ENCODE measurements around the gene LHPP.

Gene LHPP

DNA sequence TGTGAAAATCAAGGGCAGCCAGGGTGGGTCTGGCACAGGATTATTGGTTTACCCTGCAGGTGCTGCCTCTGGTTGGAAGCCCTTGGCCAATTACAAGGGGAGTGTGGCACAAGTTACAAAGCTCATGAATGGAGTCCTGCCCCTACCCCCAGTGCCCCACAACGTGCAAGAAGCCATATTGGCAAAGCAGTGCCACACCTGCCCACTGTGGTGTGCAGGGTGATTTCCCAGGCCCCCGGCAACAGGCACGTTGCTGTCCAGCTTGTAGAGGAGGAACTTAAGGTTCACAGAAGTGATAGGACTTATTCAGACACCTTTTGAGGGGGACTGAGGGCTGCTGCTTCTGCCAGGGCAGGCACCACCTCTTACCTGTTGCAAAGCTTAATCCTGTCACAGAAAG is 11.4 kb downstream of the LHPP start:
- no peak for DNase-seq

DNA sequence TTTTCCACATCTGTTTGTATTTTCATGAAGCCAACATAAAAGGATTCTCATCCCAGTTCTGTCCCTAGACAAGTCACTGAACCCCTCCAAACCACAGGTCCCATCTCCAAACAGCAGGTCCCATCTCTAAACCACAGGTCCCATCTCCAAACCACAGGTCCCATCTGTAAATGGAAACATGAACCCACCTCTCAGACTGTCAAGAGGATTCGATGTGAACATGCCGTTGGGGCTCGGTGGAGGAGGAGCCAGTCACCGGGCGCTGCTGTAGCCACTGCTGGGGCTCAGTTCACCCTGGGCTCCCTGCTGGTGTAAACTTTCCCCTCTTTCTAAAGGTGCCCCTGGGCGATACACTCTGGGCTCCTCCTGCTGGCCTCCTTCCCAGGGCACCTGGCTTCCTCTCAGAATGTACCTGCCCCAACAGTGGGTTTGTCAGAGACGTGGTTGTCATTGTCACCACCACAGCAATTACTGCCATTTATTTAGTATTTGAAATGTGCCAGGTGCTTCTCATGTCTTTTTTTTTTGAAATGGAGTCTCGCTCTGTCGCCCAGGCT is 13.0 kb downstream of the LHPP start:
- DNase-seq, result no peak

DNA sequence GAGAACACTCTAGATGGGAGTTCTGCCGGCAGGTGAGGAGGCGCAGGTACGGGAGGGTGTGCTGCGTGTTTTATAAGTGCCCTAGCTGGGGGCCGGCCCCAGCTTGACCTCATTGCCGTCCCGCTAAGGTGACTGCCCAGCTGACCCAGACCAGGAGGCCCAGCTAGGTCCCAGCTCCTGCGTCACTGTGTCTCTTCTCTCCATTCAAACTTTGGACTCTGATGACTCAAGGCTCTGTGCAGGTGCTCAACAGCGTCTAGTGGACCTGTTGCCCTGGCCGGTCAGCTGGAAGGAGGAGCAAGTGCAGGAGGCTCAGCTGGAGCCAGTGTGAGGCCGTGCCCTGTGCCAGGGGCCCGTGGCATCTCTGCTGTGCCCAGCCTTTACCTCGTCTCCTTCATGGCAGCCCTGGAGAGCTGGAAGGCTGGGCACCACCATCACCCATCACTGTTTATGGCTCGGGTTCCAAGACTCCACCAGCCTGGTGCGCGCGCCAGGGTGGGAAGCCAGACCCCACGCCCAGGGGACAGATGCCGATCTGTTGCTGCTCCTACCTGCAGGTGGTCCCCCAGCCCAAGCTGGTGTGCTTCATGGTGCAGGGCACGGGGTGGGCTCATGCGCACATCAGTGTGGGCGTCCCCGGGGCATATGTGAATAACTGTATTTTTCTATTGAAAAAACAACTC is 14.6 kb downstream of the LHPP start:
- no peak for DNase-seq

DNA sequence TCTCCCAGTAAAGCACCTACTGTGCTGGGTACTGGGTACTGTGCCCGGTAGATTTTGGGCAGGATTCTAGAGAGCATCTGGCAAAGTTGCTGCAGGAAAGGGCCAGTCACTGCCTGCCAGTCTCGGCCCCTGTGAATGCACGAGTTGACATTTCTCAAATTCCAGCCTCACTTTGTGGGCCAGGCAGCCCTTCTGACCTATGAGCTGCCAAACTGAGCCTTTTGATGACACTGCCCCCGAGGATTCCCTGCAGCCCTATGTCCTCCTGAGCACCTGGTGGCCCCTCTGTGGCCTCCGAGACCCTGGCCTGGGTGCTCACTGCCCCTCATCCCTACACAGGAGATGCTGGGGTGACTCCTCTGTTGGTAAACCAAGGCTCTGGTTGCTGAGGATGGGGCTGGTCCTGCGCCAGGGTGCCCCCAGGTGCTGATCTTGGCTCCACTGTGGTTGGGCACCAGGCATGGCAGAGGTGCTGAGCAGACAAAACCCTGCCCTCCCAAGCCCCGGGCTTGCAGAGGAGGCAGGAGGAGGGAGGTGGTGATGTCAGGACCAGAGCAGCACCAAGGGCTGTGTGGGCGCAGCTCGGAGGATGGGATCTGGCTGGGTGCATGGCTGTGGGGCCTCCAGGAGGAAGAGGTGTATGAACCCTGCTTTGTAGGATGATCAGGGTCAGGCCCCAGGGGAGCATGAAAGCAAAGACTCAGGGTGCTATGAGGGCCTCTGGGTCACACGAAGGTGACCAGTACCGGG is 16.2 kb downstream of the LHPP start:
- DNase-seq, result no peak

DNA sequence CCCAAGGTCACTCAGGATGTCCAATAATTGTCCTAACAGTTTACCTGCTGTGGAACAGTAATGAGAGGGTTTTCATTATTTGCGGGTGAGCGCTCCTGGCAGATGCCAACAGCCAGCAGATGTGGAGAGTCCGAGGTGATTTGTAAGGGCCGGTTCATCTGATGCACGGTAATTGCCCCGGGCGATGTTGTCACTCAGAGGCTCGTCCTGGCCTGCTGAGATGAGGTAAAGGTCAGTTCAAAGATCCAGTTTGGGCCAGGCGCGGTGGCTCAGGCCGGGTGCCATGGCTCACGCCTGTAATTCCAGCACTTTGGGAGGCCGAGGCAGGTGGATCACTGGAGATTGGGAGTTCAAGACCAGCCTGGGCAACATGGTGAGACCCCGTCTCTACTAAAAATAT is 16.9 kb downstream of the LHPP start:
- DNase-seq, result no peak

DNA sequence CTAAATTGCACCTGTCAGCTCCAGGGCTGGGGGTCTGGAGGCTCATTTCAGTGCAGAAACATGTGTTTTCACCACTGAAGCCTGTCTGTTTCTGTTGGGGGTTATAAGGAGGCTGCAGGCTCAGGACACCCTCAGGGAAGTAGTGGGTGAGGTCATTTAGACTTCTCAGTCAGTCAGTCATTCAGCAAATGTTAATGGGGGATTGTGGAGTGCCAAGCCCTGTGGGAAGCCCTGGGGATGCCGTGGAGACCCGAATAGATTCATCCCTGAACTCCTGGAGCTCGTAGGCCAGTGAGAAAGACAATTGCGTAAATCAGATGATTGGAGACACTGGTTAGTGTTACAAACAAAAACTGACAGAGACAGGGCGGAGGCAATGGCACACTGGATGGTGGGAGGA is 19.2 kb downstream of the LHPP start:
- no peak for DNase-seq

DNA sequence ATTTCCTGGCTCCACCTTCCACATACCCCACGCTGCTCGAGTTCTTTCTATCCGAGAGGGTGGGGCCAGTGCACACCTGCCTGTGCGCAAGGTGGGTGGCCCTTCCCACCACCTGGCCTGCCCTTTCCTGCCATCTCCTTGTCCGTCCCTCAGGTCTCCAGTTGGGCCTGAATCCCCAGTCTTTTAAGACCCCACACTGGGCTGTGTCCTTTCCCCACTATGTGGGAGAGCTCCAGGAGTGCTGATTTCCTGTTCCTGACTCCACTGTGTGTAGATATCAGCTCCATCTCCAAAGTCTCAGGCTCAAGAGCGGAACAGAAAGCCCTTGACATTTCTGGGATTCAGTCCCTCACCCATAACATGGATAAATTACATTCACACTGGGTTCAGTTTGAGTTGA is 20.1 kb downstream of the LHPP start:
- no peak for DNase-seq

DNA sequence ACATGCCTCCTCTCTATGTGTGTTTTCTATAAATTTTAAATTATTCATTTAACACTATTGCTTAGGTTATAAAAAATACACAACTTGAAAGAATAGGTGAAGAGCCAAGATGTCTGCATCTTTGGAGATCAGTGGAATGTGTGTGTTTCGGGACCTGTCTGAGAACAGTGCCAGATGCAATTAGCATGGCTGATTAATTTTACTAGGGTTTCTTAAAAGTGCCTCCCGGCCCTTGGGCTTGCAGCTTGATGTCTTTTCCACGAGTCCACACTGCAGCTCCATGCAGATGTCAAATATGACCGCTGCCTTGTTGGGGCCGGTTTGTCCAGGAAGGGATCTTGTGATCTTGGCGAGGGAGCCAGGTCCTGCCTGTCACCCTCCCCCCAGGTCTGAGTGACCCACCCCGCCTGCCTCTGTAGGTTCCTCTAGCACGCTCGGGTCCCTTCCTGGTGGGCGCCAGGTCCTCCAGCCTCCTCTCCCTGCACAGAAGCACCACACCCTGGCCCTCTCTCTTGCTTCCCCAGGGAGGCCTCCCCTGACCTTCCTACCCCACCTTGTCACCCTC is 20.7 kb downstream of the LHPP start:
- no peak for DNase-seq

DNA sequence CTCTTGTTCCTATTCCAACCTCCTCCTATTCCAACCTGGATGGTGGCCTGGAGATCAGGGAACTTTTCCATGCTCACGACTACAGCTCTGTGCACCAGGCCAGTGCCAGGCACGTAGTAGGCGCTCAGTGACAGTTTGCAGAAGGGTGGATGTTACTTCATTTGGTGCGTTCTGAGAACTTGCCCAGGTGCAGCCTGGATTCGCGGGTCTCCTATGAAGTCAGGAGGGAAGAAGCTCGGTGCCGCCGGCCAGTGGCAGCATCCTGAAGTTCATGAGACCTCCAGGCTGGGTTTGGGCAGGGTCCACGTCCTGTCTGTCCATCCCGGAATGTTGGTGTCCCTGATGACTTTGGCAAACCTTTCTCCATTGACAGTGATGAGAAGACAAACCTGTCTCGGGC is 21.3 kb downstream of the LHPP start:
- no peak for DNase-seq

DNA sequence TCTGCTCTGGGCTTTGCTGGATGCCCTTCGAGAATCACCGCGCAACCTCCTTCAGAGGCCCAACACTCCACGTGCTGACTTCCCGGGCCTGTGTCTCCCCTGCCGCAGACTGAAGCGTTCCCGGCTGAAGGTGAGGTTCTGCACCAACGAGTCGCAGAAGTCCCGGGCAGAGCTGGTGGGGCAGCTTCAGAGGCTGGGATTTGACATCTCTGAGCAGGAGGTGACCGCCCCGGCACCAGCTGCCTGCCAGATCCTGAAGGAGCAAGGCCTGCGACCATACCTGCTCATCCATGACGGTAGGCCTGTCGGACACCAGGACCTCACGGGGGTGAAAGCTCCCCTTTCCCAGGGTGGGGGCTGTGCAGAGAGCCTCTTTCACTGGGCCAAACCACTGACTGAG is 22.4 kb downstream of the LHPP start:
- no peak for DNase-seq

DNA sequence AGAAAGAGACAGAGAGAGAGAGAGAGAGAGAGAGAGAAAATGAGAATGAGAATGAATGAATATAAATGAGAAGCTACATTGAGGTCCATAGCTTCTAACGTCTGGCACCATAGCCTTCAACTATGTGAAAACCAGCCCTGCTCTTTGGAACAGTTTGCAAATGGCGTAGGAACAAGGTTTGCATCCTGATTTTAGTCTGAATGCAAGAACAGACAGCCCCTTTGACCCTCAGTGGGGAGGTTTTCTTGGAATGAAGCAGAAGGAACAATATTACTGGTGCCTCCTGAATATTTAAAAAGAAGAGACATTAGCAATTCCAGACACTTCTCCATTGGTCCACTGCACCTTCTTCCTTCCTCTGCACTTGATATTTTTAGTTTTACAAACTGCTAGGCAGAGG is 23.0 kb downstream of the LHPP start:
- no peak for DNase-seq

DNA sequence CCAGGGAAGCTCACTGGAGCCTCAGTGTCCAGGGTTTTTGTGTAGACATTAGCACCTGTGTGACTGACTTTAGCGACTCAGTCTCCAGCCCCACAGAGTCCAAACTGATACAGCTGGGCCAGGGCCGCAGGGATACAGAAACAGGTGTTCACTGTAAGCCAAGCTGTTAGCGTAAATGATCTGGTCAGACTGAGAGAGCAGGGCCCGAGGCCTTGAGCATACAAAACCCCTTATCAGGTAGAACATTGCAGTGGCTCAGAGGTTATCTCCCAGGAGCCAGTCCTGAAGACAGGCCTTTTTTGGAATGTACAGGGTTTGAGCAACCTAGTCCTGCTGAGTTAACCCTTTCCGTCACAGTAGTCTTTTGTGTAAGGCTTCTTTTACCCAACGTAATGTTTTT is 25.0 kb downstream of the LHPP start:
- no peak for DNase-seq

DNA sequence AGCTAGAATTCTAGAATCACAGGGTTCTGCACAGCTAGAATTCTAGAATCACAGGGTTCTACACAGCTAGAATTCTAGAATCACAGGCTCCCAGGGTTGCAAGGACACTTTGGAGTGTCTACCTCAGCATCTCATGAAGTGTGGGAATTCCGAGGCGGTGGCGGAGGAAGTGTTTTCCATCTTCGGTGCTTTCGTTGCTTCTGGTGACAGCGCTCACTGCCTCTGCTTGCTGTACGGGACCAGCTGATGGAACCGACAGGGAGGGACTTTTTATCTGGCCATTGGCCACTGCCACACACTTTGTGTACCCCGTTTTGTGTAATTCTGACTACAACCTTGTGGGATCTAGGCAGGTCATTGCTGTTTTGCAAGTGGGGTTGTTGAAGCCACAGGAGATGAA is 29.5 kb downstream of the LHPP start:
- no peak for DNase-seq

DNA sequence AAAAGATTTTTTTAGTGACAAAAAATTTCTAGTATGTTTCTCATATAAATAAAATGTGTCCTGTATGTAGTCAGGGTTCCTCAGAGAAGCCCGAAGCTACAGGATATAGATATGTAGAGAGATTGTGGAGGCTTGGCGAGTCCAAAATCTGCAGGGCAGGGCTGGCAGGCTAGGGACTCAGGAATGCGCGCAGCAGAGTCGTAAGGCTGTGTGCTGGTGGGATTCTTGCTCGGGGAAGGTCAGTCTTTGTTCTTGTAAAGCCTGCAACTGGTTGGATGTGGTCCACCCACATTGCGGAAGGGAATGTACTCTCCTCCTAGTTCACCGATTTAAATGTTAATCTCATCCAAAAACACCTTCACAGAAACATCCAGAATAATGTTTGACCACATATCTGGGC is 30.6 kb downstream of the LHPP start:
- no peak for DNase-seq

DNA sequence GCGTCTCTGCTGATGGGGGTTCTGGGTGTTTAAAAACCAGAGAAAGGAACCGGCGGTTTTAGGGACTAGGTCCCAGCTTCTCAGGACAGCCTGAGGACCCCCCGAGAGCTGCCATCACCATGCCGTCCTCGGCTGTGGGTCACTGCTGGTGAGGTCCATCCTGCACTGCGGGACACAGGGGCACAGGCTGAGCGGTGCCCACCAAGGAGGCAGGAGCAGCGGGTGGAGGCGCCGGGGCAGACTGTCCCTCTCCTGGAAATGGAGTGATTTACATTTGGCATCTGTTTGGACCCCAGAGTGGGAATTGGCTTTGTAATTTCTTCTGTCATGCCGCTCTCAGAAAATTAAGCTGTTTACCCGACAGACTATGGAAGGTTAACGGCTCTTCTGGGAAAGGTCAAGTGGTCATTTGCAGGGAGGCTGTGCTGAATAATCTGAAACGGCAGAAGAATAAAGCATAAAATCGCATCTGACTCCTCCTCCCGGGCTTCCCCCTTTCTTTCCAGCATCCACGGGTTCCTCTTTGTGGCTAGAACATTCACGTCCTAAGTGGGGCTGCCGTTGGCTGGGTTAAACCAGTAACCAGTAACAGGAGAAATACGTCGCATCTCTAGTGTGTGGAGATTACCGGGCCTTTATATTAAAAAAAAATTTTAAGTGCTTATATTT is 31.7 kb downstream of the LHPP start:
- no peak for DNase-seq

DNA sequence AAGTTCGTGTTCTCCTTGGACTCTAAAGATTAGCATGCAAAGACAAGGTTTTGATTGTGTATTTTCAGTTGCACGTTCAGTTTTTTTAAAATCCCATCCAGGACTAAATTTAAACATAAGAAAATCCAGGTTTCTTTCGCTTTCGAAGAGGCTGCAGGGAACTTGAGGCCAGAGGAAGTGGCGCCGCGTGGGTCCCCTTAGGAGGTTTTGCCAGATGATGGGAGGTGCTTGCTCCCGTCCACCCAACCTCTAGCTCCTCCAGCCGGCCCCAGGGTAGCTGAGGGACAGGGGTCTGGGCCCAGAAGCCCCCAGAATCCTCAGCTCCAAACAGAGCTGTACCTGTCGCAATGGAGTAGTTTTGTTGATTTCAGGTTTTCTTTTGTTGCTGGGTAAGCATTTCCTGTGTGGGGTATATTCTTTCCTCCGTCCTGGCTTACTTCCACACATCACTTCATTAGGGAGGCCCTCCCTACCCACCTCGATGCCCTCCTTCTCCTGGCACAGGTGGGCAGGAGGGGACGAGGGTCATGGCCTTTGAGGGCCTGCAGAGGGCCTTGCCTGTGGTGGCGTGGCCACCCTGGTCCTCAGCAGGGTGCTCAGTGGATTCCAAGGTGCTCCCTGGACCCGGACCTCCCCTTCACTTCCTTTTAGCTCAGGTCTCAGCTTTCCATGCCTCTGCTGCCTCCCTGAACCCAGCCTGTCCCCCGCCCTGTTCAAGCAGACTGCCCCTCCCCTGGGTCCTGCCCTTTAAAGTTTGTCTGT is 32.6 kb downstream of the LHPP start:
- DNase-seq, result no peak

DNA sequence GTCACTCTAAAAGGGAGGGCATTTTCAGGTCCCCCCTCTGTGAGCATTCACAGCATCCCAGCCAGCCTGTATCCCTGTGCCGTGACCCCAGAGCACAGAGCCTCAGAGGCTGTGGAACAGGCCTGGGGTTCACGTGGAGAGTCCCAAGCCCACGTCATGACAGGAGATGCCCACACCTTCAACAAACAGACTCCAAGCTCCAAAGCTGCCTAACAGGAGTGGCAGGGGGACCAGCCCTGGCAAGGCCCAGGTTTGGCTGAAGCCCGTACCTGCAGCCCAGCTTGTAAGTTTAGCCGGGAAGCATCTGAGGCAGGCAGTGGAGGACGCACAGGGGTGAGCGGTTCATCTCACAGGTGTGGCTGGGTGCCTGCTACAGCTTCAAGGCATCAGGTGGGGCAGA is 33.5 kb downstream of the LHPP start:
- no peak for DNase-seq

DNA sequence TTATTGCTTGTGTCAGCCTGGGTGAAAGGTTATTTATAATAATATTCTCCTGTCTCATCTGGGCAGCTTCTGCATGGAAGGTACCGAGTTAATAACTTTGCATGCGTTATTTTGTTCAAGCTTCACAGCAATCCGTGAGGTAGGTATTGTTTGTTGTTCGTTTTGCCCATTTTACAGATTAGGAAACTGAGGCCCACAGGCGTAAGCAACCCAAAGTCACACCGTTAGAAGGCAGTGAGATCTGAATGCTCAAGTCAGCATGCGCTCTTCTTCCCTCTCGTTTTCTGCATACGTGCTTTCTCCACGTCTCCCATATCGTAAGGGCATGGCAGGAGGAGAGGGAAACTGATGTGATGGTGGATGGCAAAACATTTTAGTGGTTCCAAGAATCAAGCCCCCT is 34.1 kb downstream of the LHPP start:
- DNase-seq, result no peak

DNA sequence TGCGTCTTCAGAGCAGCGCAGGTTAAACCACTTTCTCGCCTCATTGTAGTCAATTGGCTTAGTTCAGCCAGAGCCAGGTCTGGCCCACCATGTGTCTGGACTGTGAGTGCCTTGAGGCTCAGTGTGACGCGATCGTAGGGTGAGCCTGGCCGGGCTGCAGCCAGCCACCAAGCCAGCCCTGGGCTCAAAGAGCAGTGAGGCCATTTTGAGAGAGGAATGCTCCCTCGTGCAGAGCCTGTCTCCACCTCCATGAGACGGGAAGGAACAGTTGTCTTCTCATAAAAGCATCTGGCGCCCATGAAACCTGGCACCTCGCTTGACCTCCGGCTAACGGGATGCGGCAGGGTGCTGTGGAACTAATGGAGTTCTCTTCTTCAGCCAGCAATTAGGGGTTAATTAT is 34.5 kb downstream of the LHPP start:
- no peak for DNase-seq

DNA sequence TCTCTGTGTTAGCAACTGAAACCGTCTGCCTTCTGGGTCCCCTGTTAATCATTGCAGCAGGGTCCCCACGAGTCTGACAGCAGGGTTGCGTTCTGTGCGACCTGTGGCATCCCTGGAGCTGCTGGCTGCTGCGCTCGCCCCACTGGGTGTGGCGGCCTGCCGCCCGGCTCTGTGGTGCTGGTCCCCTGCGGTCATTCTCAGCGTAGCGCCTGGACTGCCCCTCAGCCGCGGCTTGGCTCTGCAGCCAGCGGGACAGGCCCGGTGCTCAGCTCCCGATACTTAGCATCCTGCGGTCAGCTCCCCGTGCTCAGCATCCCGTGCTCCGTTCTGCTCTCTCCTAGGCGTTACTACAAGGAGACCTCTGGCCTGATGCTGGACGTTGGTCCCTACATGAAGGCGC is 35.0 kb downstream of the LHPP start:
- no peak for DNase-seq

DNA sequence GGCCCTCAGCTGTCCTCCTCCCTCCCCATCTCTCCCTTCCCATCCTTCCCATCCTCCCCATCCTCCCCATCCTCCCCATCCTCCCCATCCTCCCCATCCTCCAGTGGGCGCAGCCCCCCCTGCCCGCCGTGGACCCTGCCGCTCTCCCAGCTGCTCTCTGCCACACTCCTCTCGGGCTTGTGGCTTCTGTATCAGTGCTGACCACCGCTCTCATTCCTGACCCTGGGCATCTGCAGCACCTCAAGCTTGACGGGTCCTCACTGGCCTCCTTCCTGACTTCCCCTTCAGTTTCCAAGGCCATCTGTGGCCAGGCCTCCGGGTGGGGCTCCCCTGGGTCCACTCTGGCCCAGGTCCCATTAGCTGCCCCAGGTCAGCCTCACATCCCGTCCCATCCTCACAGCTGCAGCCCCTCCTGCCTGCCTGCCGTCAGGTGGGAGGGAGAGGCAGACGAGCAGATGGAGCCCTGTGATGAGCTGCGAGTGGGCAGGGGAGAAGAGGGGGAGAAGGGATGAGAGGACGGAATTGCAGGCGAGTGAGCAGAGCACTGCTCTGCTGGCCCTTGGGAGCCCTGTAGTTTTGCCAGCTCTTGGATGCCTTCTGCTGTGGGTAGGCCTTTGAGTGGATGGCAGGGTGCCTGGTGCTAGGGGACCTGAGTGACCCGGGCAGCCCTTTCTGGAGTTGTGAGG is 35.7 kb downstream of the LHPP start:
- DNase-seq, result no peak

DNA sequence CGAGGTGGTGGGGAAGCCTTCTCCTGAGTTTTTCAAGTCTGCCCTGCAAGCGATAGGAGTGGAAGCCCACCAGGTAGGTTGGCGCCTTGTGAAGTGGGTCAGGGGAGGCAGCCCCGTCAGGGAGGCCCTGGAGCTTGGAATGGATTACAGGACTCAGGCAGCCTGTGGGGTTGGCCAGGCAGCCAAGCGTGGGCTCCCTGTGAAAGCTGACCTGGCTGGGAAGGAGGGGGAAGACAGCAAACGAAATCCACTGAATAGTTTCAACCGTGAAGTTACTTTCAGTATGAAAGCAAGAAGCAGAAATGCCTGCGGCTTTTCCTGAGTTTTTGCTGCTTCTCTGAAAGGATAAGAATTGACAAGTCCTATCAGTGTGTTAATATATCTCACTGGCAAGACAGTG is 36.4 kb downstream of the LHPP start:
- peak; percentile 48 for DNase-seq
